ENCODE results near the gene NEURL3.

NEURL3 gene

DNA sequence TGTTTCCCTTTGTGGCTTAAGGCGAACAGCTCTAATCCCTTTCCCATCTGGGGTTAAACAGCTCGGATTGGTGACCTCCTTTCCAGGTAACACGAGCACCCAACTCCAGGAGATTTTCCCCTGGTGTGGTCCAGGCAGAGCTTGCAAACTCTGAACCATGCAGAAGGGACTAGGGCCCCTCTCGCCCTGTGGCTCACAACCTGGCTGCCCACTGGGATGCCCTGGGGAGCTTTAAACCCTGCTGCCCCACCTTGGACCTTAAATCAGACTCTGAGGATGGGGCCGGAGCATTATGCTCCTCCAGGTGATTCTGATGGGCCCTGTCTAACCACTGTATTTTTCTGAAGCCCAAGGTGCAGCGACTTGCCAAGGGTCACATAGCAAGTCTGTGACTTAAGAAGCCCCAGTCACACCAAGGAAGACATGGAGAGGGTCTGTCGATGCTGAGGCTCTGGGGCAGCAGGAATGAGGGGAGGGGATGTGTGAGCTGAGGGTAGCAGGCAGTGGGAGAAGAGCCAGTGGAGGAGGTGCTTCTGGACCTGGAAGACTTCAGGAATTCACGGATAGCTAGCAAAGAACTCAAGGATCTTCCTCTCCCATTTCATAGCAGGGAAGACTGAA, 37.3 kb upstream of the NEURL3 start:
- Histone ChIP-seq H3K27me3 (ENCODE audit: insufficient read depth, low read depth) (no peaks in the 10 kb centered on the region), H3K4me1 (ENCODE audit: low read depth, poor library complexity, severe bottlenecking) (peaks cover 88% of the 10 kb centered on the region), H3K36me3 (ENCODE audit: insufficient read depth) (peaks cover 36% of the 10 kb centered on the region; the same call in 1 of the 2 replicates), H3K9ac (no peak overlapping the region; the same call in 1 of the 2 replicates), H3K4me3 (IDR thresholded peaks at IDR 0.05; ENCODE audit: insufficient read depth, low read depth, low read length) (no peak overlapping the region), H3K4me2 (peak overlapping the region; percentile 46), H2AFZ (ENCODE audit: low read depth) (no peak overlapping the region), H3K79me2 (ENCODE audit: insufficient read depth, low read depth) (peaks cover 99% of the 10 kb centered on the region), H3K27ac (peak overlapping the region; percentile 14; the same call in 1 of the 2 replicates), H4K20me1 (ENCODE audit: insufficient read depth) (peaks cover 82% of the 10 kb centered on the region)
- no peak for TF ChIP-seq CTCF (conservative IDR thresholded peaks at IDR 0.05; ENCODE audit: low read depth, low read length)

DNA sequence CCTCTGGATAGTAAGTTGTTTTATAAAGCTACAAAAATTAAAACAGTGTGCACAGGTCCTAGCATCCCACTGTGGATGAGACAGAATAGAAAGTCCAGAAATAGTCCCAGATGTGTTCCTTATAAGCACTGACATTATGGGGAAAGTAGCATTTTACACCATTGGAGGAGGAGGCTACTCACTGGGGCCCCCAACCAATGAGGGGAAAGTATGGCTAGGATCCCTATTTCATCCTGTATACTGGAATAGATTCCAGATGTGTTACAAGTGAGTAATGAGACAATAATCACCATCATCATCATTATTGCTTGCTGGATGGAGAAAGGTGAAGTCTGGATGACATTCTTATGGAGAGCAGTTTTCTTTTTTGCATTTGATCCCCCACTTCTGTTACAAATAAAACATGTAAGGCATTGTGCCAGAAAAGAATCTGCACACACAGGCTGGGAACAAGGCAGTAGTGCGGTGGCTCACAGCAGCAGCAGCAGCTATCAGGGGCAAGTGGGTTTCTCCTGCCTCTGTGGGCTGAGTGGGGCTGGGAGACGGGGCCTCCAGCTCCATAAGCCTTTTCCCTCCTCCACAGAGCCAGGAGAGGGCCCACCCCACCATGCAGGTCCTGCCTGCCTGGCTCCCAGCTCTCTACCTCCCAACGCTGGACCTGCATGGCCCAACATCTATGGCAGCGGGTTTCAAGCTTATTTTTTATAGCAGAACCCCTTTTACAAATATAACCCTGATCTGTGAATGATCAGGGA, 36.4 kb upstream of the NEURL3 start:
- peak overlapping the region; percentile 15; the same call in 1 of the 2 replicates for H3K27ac ChIP-seq
- H4K20me1 ChIP-seq (ENCODE audit: insufficient read depth): peaks cover 79% of the 10 kb centered on the region
- no peaks in the 10 kb centered on the region for H3K27me3 ChIP-seq (ENCODE audit: insufficient read depth, low read depth)
- no peak overlapping the region; the same call in 1 of the 2 replicates for H3K9ac ChIP-seq
- peaks cover 79% of the 10 kb centered on the region for H3K4me1 ChIP-seq (ENCODE audit: low read depth, poor library complexity, severe bottlenecking)
- no peak overlapping the region for H2AFZ ChIP-seq (ENCODE audit: low read depth)
- TF ChIP-seq CTCF (conservative IDR thresholded peaks at IDR 0.05; ENCODE audit: low read depth, low read length): no peak
- peaks cover 36% of the 10 kb centered on the region; the same call in 1 of the 2 replicates for H3K36me3 ChIP-seq (ENCODE audit: insufficient read depth)
- H3K79me2 ChIP-seq (ENCODE audit: insufficient read depth, low read depth): peaks cover 96% of the 10 kb centered on the region
- H3K4me2 ChIP-seq: peak overlapping the region; percentile 46; the same call in 1 of the 2 replicates
- no peak overlapping the region for H3K4me3 ChIP-seq (IDR thresholded peaks at IDR 0.05; ENCODE audit: insufficient read depth, low read depth, low read length)

DNA sequence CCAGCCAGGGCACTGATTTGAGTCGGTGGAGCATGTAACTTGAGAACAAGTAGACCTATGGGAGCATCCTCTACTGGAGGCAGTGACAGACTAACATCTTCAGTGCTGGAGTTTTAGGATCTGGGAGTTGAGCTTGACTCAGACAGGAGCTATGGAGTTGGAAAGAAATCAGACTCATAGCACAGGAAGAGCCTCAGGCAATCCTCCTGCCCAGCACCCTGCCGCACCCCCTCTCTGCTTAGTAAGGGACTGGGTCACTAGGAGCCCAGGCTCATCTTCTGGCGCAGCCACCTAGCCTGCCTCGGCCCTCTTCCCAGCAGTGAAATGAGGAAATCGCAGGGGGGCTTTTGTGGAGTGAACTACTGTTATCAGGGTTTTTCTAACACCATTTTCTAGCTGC, 35.0 kb upstream of the NEURL3 start:
- TF ChIP-seq CTCF (conservative IDR thresholded peaks at IDR 0.05; ENCODE audit: low read depth, low read length): no peak
- Histone ChIP-seq H4K20me1 (ENCODE audit: insufficient read depth) (peaks cover 65% of the 10 kb centered on the region), H3K4me2 (peak overlapping the region; percentile 83), H3K27me3 (ENCODE audit: insufficient read depth, low read depth) (no peaks in the 10 kb centered on the region), H3K4me3 (IDR thresholded peaks at IDR 0.05; ENCODE audit: insufficient read depth, low read depth, low read length) (no peak overlapping the region), H3K27ac (peak overlapping the region; percentile 98; the same call in 1 of the 2 replicates), H3K36me3 (ENCODE audit: insufficient read depth) (peaks cover 31% of the 10 kb centered on the region; the same call in 1 of the 2 replicates), H2AFZ (ENCODE audit: low read depth) (no peak overlapping the region), H3K79me2 (ENCODE audit: insufficient read depth, low read depth) (peaks cover 81% of the 10 kb centered on the region), H3K4me1 (ENCODE audit: low read depth, poor library complexity, severe bottlenecking) (peaks cover 77% of the 10 kb centered on the region), H3K9ac (no peak overlapping the region; the same call in 1 of the 2 replicates)

- H3K36me3 ChIP-seq (ENCODE audit: insufficient read depth): peaks cover 26% of the 10 kb centered on the region; the same call in 1 of the 2 replicates
- H3K4me2 ChIP-seq: peak overlapping the region; percentile 83
- no peak overlapping the region for H2AFZ ChIP-seq (ENCODE audit: low read depth)
- no peak for TF ChIP-seq CTCF (conservative IDR thresholded peaks at IDR 0.05; ENCODE audit: low read depth, low read length)
- peak overlapping the region; percentile 95; the same call in 1 of the 2 replicates for H3K9ac ChIP-seq
- H4K20me1 ChIP-seq (ENCODE audit: insufficient read depth): peaks cover 57% of the 10 kb centered on the region
- H3K27me3 ChIP-seq (ENCODE audit: insufficient read depth, low read depth): no peaks in the 10 kb centered on the region
- peaks cover 77% of the 10 kb centered on the region for H3K4me1 ChIP-seq (ENCODE audit: low read depth, poor library complexity, severe bottlenecking)
- H3K27ac ChIP-seq: peak overlapping the region; percentile 98; the same call in 1 of the 2 replicates
- H3K79me2 ChIP-seq (ENCODE audit: insufficient read depth, low read depth): peaks cover 74% of the 10 kb centered on the region
- no peak overlapping the region for H3K4me3 ChIP-seq (IDR thresholded peaks at IDR 0.05; ENCODE audit: insufficient read depth, low read depth, low read length)
Measured at GRCh38 chr2:96539215-96539920, 34.2 kb upstream of the NEURL3 start.

Data from KMS-11 (cell line).